ENCODE results near the gene CUEDC2. TPM values are rescaled to one million over a fixed set of nuclear protein-coding genes. Genes with fewer than 3 reads are reported as not detected.

The CUEDC2 gene
- total RNA-seq, 1 donor from 2014 or later: 101 TPM

DNA sequence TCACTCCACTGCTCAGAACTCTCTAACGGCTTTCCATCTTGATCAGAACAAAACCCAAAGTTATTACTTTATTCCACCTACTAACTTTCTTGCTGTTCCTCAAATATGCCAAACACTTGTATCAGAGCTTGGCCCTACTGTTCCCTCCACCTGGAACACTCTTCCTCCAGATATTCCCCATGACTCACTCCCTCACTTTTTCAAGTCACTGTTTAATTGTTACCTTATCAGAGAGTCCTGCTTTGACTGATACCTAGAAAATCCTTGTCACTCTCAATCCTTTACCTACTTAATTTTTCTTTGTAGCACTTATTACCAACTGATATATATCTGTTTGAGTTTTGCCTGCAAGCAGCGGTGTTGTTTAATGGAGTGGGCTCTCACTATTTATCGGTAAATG lies 42.5 kb downstream of the CUEDC2 start:
- ATAC-seq: no peak
- no peak for DNase-seq (ENCODE audit: low spot score)
- intact Hi-C loops (cut with DNase I): loop anchor here (10.0 kb wide), 1 partner anchor 85 kb away; no protein-coding TSS in a partner anchor

DNA sequence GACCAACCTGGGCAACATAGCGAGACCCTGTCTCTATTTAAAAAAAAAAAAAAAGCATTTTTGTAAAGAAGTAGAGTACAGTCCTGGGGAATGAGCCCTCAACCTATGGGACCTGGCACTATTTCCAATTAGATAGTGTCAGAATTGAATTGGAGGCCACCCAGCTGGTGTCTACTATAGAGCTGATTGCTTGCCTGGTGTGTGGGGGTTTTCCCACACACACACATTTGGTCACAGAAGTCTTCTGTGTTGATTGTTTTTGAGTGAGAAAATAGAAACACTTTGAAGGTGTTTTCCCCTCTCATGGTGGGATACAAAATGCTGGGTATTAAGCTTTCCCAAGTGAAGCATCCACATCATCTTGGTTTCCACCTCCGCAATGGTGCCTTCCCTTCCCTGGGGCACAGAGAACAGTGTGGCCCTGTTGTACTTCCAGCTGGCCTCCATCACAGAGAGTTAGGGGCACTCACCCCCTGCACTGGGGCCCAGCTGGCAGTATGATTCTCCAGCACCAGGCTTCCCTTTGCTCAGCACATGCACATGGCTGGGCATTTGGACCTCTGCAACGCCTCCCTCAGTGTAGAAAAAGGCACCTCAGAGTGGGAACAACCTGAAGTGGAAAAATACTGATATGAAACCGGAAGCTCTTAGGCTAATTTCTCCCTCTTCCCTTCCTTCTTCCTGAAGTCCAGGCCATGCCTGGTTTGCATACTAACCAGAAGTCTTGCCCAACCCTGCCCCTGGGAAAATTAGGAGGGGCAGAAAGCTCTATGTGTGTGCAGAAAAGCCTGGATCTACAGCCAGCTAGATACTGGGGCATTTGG lies 47.6 kb downstream of the CUEDC2 start:
- intact Hi-C loops (cut with DNase I): no loop called here
- ATAC-seq: peak; percentile 72

DNA sequence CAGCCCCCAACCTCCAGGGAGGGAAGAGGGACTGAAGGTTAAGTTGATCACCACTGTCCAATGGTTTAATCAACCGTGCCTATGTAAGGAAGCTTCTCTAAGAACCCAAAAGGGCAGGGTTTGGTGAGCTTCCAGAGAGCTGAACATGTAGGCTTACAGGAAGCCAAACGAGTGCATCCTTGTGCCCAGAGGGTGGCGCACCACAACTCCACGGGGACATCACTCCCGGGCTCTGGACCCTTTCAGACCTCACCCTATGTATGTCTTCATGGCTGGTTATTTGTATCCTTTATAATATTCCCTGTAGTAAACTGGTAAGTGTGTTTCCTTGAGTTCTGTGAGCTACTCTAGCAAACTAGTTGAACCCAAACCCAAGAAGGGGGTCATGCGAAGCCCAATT lies 48.3 kb downstream of the CUEDC2 start:
- ATAC-seq (no peak), DNase-seq (ENCODE audit: low spot score) (no peak)
- intact Hi-C loops (cut with DNase I): no loop called here

More for the DNA sequence above, 47.6 kb downstream of the CUEDC2 start:
- no peak for DNase-seq (ENCODE audit: low spot score)

DNA sequence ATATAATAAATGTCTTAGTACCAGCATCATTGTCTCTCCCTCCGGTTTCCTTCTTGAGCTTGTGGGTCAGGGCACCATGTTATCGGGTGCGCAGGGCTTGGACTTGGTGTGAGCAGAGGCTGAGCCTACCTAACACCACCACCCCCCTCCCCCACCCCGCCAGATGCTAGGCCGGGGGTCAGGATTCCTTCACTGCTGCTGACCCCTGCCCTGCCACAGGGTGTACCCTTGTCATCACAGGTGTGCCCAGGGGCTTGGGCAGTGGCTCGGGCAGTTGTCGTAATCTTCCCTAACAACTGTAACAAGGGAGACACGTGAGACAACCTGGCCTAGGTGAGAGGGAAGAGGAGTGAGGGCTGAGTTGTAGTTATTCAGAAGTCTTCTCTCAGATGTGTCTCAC lies 49.5 kb downstream of the CUEDC2 start:
- intact Hi-C loops (cut with DNase I): no loop called here
- DNase-seq (ENCODE audit: low spot score) (no peak), ATAC-seq (no peak)

DNA sequence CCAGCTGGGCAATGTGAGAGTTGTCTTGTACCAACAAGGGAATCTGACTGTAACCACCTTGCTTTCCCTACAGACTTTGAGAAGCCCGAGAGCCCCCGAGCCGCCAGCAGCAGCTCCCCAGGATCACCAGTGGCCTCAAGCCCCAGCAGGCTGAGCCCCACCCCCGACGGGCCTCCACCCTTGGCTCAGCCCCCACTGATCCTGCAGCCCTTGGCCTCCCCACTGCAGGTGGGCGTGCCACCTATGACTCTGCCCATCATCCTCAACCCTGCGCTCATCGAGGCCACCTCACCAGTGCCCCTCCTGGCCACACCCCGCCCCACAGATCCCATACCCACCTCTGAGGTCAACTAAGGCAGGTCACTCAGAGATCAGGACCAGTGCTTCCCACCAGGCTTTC lies 50.4 kb downstream of the CUEDC2 start:
- intact Hi-C loops (cut with DNase I): no loop called here
- no peak for ATAC-seq
- DNase-seq (ENCODE audit: low spot score): no peak

DNA sequence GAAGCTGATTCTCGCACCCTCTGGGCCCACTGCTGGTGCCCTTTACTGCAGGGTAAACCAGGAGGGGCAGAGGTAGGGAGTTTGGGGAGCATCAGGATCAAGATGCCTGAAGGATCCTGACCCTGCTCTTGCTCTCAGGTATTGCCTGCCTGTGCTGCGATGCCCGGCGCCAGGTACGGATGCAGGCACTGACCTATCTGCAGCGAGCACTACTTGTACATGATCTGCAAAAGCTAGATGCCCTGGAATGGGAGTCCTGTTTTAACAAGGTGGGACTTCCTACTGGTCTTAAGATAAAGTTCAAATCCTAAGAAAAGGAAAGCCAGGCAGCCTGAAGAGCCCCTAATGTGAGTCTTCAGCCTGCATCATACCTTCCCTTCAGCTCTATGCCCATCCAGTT lies 53.0 kb downstream of the CUEDC2 start:
- ATAC-seq: no peak
- DNase-seq (ENCODE audit: low spot score): no peak
- intact Hi-C loops (cut with DNase I): no loop called here

DNA sequence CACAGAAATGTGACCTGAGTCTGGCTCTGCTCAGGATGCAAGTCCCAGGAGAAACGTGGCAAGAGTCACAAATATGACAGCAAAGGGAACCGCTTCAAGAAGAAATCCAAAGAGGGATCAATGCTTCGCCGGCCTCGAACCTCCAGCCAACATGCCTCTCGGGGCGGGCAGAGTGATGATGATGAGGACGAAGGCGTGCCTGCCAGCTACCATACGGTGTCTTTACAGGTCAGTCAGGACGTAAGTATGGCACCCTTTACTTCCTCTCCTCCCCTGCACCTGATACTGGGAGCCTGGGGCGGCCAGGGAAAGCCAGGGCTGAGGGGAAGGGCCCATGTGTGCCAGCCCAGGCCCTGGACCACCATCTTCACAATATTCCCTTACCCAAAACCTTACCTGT lies 55.5 kb downstream of the CUEDC2 start:
- DNase-seq (ENCODE audit: low spot score) (no peak), ATAC-seq (no peak)
- intact Hi-C loops (cut with DNase I): no loop called here

DNA sequence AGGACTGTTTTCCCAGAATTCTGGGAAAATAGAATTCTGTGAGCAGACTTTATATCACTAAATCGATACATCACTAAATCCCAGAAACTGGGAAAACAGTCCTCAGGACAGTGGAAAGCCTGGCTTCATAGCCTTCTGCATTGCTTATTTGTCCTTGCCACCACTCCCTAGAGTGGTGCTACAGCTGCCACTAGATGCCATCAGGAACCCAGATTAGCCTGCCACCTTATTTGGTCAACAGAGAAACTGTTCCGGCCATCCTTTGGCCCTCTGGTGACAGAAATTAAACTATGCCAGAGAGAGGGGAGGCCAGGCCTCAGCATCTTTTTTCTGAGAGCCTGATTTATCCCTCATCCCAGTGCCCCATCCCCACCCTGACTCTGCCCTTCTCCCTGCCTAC lies 56.5 kb downstream of the CUEDC2 start:
- ATAC-seq: no peak

DNA sequence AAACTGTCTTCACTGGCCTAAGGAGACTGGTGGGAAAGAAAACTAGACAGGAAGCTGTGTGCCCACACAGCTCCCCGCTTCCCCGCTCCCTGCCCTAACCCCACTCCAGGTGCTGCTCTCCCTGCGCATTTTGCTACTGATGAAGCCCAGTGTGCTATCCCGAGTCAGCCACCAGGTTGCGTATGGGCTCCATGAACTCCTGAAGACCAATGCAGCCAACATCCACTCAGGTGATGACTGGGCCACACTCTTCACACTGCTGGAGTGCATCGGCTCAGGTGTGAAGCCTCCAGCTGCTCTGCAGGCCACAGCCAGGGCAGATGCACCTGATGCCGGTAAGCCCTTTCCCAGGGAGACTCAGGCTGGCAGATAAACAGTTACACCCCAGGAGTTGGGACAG lies 57.1 kb downstream of the CUEDC2 start:
- intact Hi-C loops (cut with DNase I): no loop called here
- no peak for ATAC-seq

More for the DNA sequence above, 56.5 kb downstream of the CUEDC2 start:
- DNase-seq (ENCODE audit: low spot score): no peak
- intact Hi-C loops (cut with DNase I): no loop called here

More for the DNA sequence above, 57.1 kb downstream of the CUEDC2 start:
- DNase-seq (ENCODE audit: low spot score): no peak

Small RNAs within 50 kb of the gene (microRNA-seq; reads per million reads assigned to microRNA genes)
- gene MIR146B: 1,232 reads per million, percentile 84 among the genes with 10 or more reads in this experiment

Other genes starting within 250 kb of the CUEDC2 start
- gene ELOVL3, start 206.3 kb downstream of the CUEDC2 start, total RNA-seq: not detected
- gene PITX3, start 191.1 kb downstream of the CUEDC2 start, total RNA-seq: not detected
- gene GBF1, start 187.0 kb downstream of the CUEDC2 start, total RNA-seq: 39.5 TPM
- gene NFKB2, start 36.9 kb downstream of the CUEDC2 start, total RNA-seq: 64.1 TPM
- gene PSD, start 13.8 kb downstream of the CUEDC2 start, total RNA-seq: 1.9 TPM
- 11.1 TPM for gene FBXL15, start 11.7 kb downstream of the CUEDC2 start, total RNA-seq
- not detected for gene C10orf95, start 19.0 kb upstream of the CUEDC2 start, total RNA-seq
- gene ACTR1A, start 70.1 kb upstream of the CUEDC2 start, total RNA-seq: 84.3 TPM
- 19.7 TPM for gene SUFU, start 71.4 kb upstream of the CUEDC2 start, total RNA-seq
- gene TRIM8, start 211.9 kb upstream of the CUEDC2 start, total RNA-seq: 164 TPM